Measurements from ENCODE around the gene AKT2.

GRCh38 chr19:40193587-40193849, 91.6 kb downstream of the AKT2 start:
- no peak for TF ChIP-seq CTCF (IDR thresholded peaks at IDR 0.05; ENCODE audit: poor library complexity, severe bottlenecking)
- TF ChIP-seq POLR2AphosphoS5 (IDR thresholded peaks at IDR 0.05) = no peak

Data from neural cell (in vitro differentiated cells).